Ovary (tissue), 9 donors: ENCODE data around the gene SLC39A1. TPM values are rescaled to one million over a fixed set of nuclear protein-coding genes. Genes with fewer than 3 reads are reported as not detected.

Source experiments
- DNase-seq, 5 donors: peaks; one replicate each; pipeline ENCODE4 v3.0.0-alpha.2; 2019 to 2020
- H3K27ac ChIP-seq, 2 donors: fragments of 200-600 bp; one replicate each; pipeline versions ENCODE4 v1.5.1 to v1.8.0; 2019 to 2022
- H3K27me3 ChIP-seq: fragments of 200-600 bp; one replicate; pipeline ENCODE4 v1.8.0; 2022
- H3K36me3 ChIP-seq: fragments of 200-600 bp; sonication (generic); one replicate; pipeline ENCODE4 v1.5.1; 2019
- H3K4me1 ChIP-seq: one replicate; pipeline ENCODE4 v1.8.1; 2013; ENCODE audit warnings: mild to moderate bottlenecking, moderate library complexity; ENCODE audit not compliant: insufficient read depth
- H3K4me3 ChIP-seq: fragments of 200-600 bp; sonication (generic); one replicate; pipeline ENCODE4 v1.5.1; 2017
- H3K9me3 ChIP-seq, 2 donors: fragments of 200-600 bp in 1 of 2; sonication (generic) in 1 of 2; one replicate each; pipeline versions ENCODE4 v1.5.1 to v1.8.1; 2013 to 2019; ENCODE audit warnings: mild to moderate bottlenecking in 1 of 2, moderate library complexity in 1 of 2
- CTCF ChIP-seq, 3 donors: fragments of 450-650 bp in 2 of 3; fragments of 200-600 bp in 1 of 3; IDR thresholded peaks; one replicate each; pipeline versions ENCODE4 v1.5.1 to v1.8.0; 2016 to 2022; ENCODE audit warnings: antibody characterized with exemption in 3 of 3, mild to moderate bottlenecking in 1 of 3
- EP300 ChIP-seq: sonication (generic); formaldehyde crosslinking; IDR thresholded peaks from one replicate; pipeline ENCODE4 v1.6.1; 2017; ENCODE audit warnings: antibody characterized with exemption
- POLR2A ChIP-seq: fragments of 450-650 bp; IDR thresholded peaks from one replicate; pipeline ENCODE4 v1.6.1; 2017; ENCODE audit warnings: antibody characterized with exemption, mild to moderate bottlenecking, moderate library complexity
- WGBS, 3 donors: extraction: QIAGEN DNeasy Blood & Tissue Kit in 1 of 3; methylation state at CpG; one replicate each; pipeline versions ENCODE4 v1.1.5 to v1.1.7; 2013 to 2017; 5-methylcytosine and 5-hydroxymethylcytosine counted together
- intact Hi-C, 4 donors: fragments of 100-400 bp; cut with DNase I; formaldehyde crosslinking; loops; one replicate each; pipeline versions ENCODE4 v1.11.0 to v1.15.1; 2022 to 2023
- polyA plus RNA-seq, 2 donors: library from polyadenylated mRNA; stranded (reverse); fragments of 200-250 nt in 1 of 2; fragments of 350-450 nt in 1 of 2; fragmentation: Illumina TruSeq in 1 of 2; extraction: RNeasy Lipid Tissue Mini Kit (QIAGEN cat#74804) in 1 of 2; gene quantifications; one replicate each; pipeline ENCODE4 v1.2.3, GENCODE V29; 2013 to 2014
- total RNA-seq, 7 donors: library from RNA; depleted of rRNA in 2 of 7; stranded (reverse); fragments of >200 nt in 2 of 7; fragmentation: NEBNext Ultra II Directional in 3 of 7; extraction: Animal tissue kit (Norgen Biotek cat#: 25700) in 3 of 7; gene quantifications; one replicate each; pipeline versions ENCODE4 v1.1.0 to v1.2.4, GENCODE V29; 2016 to 2023
- donor health status: DM: no; HTN: no; CAD: no; lungs with moderate emphysema.
- donor health status: DM: no; HTN: no; CAD: no.
- donor health status: Bipolar disorder and iron deficiency.
- donor health status: DM: yes; HTN: yes; CAD: no.
- donor health status: DM: no; HTN: no; CAD: no.
- donor health status: DM: yes; HTN: yes; CAD: no.

Gene SLC39A1
- total and polyA plus RNA-seq, 9 donors, result 59.3 to 121 (median 74.3) TPM

- Histone ChIP-seq H3K27me3 (no peaks in the 10 kb centered on the region), H3K4me3 (no peak overlapping the region), H3K9me3 (no peaks in the 10 kb centered on the region), H3K4me1 (no peaks in the 10 kb centered on the region), H3K36me3 (no peaks in the 10 kb centered on the region), H3K27ac (no peak overlapping the region)
- intact Hi-C loops, result no loop called here
- TF ChIP-seq POLR2A (no peak), CTCF (IDR thresholded peaks at IDR 0.05) (no peak), EP300 (no peak)
- WGBS, 3 donors, result 51 to 60% (median 51%) methylated on average over 4 of the region's 4 CpGs
- DNase-seq, result peak in 1 of 5 donors; percentile 18
Measured at GRCh38 chr1:153928791-153929341, 34.5 kb downstream of the SLC39A1 start.

GRCh38 chr1:153928245-153928644 is 35.1 kb downstream of the SLC39A1 start:
- Histone ChIP-seq H3K4me1 (no peaks in the 10 kb centered on the region), H3K27me3 (no peaks in the 10 kb centered on the region), H3K4me3 (no peak overlapping the region), H3K27ac (no peak overlapping the region), H3K9me3 (no peaks in the 10 kb centered on the region), H3K36me3 (no peaks in the 10 kb centered on the region)
- no peak for DNase-seq
- WGBS, 3 donors, result 78 to 86% (median 79%) methylated on average over 1 of the region's 1 CpG
- intact Hi-C loops, result no loop called here
- TF ChIP-seq CTCF (IDR thresholded peaks at IDR 0.05), result no peak
- TF ChIP-seq EP300, result no peak
- TF ChIP-seq POLR2A, result no peak

- intact Hi-C loops, result no loop called here
Measured at GRCh38 chr1:153926405-153926804, 36.9 kb downstream of the SLC39A1 start.

GRCh38 chr1:153922972-153923925 is 40.1 kb downstream of the SLC39A1 start, which contains the start of gene GATAD2B:
Gene GATAD2B (minus strand): TSS chr1:153922972. CDS start chr1:153828347, 94,625 bp downstream.
- Histone ChIP-seq H3K4me1 (no peaks in the 10 kb centered on the region), H3K27ac (peak within 1 kb of the TSS; percentile 83 to 84), H3K36me3 (no peaks in the 10 kb centered on the region), H3K4me3 (peak within 1 kb of the TSS; percentile 96), H3K9me3 (no peaks in the 10 kb centered on the region), H3K27me3 (no peaks in the 10 kb centered on the region)
- DNase-seq, result peak; percentile 99 to 100 (median 99)
- intact Hi-C loops, result no loop called here
- no peak for TF ChIP-seq CTCF (IDR thresholded peaks at IDR 0.05)
- TF ChIP-seq EP300, result no peak
- TF ChIP-seq POLR2A, result peak; percentile 49
- 0 to 1% (median 0%) methylated on average over 50 to 53 of the region's 53 CpGs for WGBS, 3 donors

More at GRCh38 chr1:153926405-153926804, 36.9 kb downstream of the SLC39A1 start:
- Histone ChIP-seq H3K27ac (no peak overlapping the region), H3K4me1 (no peaks in the 10 kb centered on the region), H3K27me3 (no peaks in the 10 kb centered on the region), H3K9me3 (no peaks in the 10 kb centered on the region), H3K4me3 (no peak overlapping the region), H3K36me3 (no peaks in the 10 kb centered on the region)
- WGBS, 3 donors, result 65 to 81% (median 74%) methylated on average over 4 of the region's 4 CpGs
- TF ChIP-seq EP300 (no peak), CTCF (IDR thresholded peaks at IDR 0.05) (no peak), POLR2A (no peak)
- no peak for DNase-seq
